NCI-H1436 (cell line): ENCODE measurements around the gene CLK1.
A peak's percentile ranks its signal among the peaks of the same experiment; 100 is the strongest.

ENCODE experiments used
- DNase-seq: peaks from one replicate; lab custom pipeline; 2025; lab: John Stamatoyannopoulos, UW

CLK1 gene

DNA sequence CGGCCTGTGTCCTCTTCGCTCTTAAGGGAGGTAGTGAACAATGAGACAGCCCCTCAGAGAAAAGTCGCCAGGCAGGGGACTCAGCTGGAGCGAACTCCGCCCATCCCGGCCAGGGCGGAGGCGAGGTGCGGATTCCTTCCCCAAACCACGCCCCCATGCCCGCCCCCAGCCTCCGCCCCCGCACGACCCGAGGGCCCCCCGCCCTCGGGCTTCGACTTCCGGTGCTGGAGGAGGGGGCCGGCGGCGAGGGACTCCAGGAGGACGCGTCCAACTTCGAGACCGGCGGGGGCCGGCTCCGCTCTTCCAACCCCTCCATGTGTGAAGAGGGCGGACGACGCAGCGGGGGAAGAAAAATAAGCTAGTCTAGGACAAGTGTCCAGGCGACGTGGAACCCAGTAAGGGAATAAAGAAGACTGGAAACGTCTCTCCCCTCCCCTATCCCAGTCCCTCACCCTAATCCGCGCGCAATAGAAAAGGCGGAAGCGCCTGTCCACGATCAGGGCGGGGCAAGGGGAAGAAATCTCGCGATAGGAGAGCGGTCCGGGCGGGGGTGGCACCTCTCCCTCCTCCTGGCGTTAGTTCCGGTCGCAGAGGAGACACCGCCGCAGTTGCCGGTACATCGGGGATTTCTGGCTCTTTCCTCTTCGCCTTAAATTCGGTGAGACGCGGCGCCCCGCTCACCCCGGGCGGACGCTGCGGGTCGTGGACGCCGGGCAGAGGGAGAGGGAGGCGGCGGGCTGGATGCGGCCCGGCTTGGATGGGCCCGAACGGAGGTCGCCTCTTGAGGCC is 52.9 kb downstream of the CLK1 start, which contains the start of gene BZW1:
Gene BZW1 (plus strand): TSS at position 578 of the 789 bp plus-strand sequence. CDS start 1,308 bp downstream, outside the sequence.
- DNase-seq = peak; percentile 95

DNA sequence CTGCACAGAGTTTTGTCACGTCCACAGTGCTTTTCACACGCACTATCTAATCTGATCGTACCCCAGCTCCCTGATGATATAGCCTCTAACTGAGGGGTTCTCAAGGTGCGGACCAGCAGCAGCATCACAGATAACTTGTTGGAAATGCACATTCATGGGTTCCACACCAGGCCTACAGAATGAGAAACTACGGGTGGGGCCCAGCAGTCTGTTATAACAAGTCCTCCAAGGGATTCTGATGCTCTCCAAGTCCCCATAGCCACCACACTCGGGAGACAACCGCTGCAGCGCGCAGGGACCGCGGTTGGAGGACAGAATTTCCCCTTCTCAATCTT is 53.5 kb downstream of the CLK1 start:
- no peak for DNase-seq

DNA sequence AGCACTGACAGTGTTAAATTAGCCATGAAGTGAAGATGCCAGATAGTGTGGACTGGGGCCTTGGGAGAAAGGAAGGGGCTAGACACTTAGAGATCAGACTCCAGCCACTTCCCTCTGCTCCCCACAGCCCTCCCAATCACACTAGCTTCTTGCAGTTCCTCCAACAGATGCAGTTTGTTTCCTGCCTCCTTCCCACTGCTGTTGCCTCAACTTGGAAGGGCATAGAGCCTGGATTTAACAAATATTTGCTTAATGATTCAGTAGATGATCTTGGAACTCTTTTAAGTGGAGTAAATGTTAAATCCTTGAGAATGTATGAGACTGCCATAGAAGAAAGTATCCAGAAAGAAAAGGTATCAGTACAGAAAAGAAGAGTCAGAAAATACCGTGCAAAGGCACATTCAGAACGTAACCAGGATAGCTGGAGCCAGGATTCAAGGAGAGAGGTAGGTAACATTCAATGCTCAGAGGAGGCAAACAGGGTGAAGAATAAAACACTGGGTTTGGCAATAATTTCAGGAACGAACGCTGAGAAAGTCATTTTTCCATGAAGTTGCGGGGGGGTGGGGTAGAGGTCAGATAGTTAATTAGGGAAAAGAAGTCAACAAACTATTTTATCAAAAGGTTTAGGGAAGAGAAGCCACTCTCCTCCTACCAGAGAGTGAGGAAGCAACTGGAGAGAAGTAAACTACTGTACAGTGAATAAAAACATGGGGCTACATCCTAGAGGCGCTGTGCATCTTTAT is 54.0 kb downstream of the CLK1 start:
- DNase-seq = no peak

DNA sequence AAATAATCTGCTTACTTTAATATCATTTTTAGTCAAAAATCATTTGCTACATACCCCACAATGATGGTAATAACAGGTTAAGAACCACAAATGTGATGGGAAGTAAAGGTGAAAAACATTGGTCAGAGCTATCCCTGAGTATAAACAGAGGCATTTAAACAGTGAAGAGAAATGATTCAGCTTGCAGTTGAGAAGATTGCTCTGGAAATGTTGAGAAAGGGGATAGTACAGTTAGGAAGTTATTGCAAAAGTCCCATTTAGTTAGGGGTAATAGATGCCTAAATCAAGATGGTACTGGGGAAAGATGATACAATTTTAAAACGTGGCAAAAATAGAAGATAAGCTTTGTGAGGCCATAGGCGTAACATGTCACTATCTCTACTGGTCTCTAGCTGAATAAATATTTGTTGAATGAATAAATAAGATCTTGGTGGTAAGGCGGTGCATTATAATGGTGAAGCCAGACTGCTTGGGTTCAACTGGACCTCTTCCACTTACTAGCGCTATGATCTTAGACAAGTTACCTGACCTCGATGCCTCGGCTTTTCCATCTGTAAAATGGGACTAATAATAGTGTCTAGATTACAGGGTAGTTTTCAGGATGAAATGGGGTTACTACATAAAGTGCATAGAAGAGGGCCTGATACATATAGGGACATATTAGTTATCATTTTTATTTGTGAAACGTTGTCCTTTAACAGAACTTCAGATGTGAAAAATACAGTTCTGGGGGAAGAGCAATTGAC is 54.8 kb downstream of the CLK1 start:
- DNase-seq = no peak
